Measurements from ENCODE around the gene TFAP2B. TPM values are rescaled to one million over a fixed set of nuclear protein-coding genes. Genes with fewer than 3 reads are reported as not detected.

Gene TFAP2B
- total RNA-seq, 1 experiment from 2014 or later: 0.56 TPM

DNA sequence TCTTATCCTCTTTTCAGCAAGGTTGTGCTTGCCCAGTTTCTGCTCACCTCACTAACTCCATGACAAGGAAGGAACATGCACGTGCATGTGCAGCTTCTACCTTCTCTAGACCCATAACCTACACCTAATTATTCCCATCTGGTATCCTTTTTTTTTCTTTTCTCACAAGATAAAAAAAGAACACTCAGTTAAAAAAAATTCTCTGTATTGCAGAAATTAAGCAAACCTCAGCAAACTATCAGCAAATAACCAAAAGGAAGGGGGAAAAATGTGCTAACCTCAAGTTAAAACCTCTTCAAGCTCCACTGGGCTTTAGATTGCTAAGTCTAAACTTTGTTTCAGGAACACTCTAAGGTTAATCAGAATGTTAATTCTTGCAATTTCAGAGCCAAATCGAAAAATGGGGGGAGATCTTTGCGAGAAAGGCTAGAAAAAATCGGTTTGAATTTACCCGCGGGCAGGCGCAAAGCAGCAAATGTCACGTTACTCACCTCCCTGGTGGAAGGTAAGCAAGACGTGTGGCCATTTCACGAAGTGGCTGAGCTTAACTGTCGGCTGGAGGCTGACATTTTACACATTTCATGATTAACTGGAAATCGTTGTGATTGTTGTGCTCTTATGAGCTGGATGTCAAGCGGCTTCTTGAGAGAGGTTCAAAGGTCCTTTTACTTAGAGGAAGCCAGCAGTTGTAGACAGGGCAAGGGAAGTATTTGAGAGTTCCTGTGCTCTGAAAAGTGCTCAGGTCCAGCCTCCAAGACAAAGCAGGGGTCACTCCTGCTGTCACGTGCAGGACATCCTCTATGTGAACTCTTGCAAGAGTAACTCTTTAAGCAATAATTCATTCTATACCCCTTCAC lies 19.1 kb downstream of the TFAP2B start:
- POLR2A ChIA-PET (ENCODE audit: low non-redundant PET): no interaction called here
- Histone ChIP-seq H3K27me3 (replicated peaks; ENCODE audit: insufficient read depth, low read depth, low read length, poor library complexity) (peaks cover 20% of the 10 kb centered on the region), H3K4me3 (ENCODE audit: low read depth, low read length, poor library complexity, severe bottlenecking) (no peak overlapping the region), H3K9me3 (ENCODE audit: low read depth, low read length, poor library complexity, severe bottlenecking) (no peaks in the 10 kb centered on the region), H3K4me1 (ENCODE audit: insufficient read depth, low read length, poor library complexity, severe bottlenecking) (peaks cover 7% of the 10 kb centered on the region), H3K27ac (ENCODE audit: low read depth, low read length, poor library complexity, severe bottlenecking) (no peak overlapping the region), H3K36me3 (ENCODE audit: insufficient read depth, low read length, poor library complexity, severe bottlenecking) (no peaks in the 10 kb centered on the region)
- no peak for TF ChIP-seq EZH2 (IDR thresholded peaks at IDR 0.05; ENCODE audit: borderline replicate concordance, low read depth, low read length, poor library complexity, severe bottlenecking)
- TF ChIP-seq, protein P1, sequence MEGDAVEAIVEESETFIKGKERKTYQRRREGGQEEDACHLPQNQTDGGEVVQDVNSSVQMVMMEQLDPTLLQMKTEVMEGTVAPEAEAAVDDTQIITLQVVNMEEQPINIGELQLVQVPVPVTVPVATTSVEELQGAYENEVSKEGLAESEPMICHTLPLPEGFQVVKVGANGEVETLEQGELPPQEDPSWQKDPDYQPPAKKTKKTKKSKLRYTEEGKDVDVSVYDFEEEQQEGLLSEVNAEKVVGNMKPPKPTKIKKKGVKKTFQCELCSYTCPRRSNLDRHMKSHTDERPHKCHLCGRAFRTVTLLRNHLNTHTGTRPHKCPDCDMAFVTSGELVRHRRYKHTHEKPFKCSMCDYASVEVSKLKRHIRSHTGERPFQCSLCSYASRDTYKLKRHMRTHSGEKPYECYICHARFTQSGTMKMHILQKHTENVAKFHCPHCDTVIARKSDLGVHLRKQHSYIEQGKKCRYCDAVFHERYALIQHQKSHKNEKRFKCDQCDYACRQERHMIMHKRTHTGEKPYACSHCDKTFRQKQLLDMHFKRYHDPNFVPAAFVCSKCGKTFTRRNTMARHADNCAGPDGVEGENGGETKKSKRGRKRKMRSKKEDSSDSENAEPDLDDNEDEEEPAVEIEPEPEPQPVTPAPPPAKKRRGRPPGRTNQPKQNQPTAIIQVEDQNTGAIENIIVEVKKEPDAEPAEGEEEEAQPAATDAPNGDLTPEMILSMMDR (conservative IDR thresholded peaks at IDR 0.05; ENCODE audit: low read depth, low read length): no peak
- no peak for DNase-seq (ENCODE audit: low spot score)
- no TSS peak for BruUV-seq (replicated peaks)
- CTCF ChIA-PET: no interaction called here
- intact Hi-C loops (cut with micrococcal nuclease; ENCODE audit: unreplicated experiment): no loop called here

DNA sequence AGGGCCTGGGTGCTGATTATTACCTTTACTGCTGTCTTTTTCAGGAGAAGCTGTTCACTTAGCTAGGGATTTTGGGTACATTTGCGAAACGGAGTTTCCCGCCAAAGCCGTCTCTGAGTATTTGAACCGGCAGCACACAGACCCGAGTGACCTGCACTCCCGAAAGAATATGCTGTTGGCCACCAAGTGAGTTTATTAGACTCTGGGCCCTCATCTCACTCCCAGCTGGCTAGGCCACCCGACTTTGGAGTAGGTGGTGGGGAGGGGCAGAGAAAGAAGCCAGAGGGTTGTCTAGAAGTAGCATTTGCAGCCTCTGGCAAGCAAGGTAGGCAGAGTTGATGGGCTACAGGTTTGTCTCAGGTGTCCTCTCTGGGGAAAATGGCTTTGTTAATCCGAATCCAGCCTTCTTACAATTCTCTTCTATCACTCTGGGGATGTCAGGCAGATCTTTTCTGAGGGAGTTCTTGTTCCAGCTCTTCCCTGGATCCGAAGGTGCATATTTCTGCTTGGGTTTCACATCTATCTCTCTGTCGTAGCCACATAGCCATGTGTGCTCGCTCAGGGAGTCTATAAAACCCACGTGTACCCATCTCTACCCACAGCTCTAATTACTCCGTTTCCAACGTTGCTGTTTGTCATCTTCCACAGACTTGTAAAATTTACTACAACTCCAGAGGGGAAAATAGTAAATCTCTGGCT lies 21.6 kb downstream of the TFAP2B start:
- Histone ChIP-seq H3K4me1 (ENCODE audit: insufficient read depth, low read length, poor library complexity, severe bottlenecking) (no peaks in the 10 kb centered on the region), H3K27ac (ENCODE audit: low read depth, low read length, poor library complexity, severe bottlenecking) (no peak overlapping the region), H3K9me3 (ENCODE audit: low read depth, low read length, poor library complexity, severe bottlenecking) (no peaks in the 10 kb centered on the region), H3K4me3 (ENCODE audit: low read depth, low read length, poor library complexity, severe bottlenecking) (no peak overlapping the region), H3K36me3 (ENCODE audit: insufficient read depth, low read length, poor library complexity, severe bottlenecking) (no peaks in the 10 kb centered on the region), H3K27me3 (replicated peaks; ENCODE audit: insufficient read depth, low read depth, low read length, poor library complexity) (peaks cover 45% of the 10 kb centered on the region)
- no peak for TF ChIP-seq EZH2 (IDR thresholded peaks at IDR 0.05; ENCODE audit: borderline replicate concordance, low read depth, low read length, poor library complexity, severe bottlenecking)
- intact Hi-C loops (cut with micrococcal nuclease; ENCODE audit: unreplicated experiment): no loop called here
- BruUV-seq (replicated peaks): no TSS peak
- no peak for DNase-seq (ENCODE audit: low spot score)
- CTCF ChIA-PET: no interaction called here
- POLR2A ChIA-PET (ENCODE audit: low non-redundant PET): no interaction called here

DNA sequence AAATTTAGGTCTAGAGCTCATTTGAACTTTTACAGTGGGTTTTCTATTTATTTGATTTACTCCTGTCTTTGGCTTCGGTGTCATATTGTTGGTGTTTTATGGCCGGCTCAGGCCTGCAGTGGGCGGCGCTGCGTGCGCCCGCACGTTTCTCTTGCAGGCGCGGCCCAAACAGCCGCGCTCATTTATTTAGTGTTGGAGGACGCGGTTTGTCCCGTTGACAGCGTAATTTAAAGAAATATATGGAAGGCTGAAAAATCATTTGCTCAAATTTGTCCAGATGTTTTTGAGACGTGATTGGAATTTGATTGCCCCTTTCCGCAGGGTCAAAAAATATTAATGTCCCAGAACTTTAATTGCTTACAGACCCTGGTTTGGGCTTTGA lies 22.1 kb downstream of the TFAP2B start:
- CTCF ChIA-PET: no interaction called here
- H3K36me3 ChIP-seq (ENCODE audit: insufficient read depth, low read length, poor library complexity, severe bottlenecking): no peaks in the 10 kb centered on the region
- POLR2A ChIA-PET (ENCODE audit: low non-redundant PET): no interaction called here
- TF ChIP-seq EZH2 (IDR thresholded peaks at IDR 0.05; ENCODE audit: borderline replicate concordance, low read depth, low read length, poor library complexity, severe bottlenecking): no peak
- TF ChIP-seq, protein P1 (conservative IDR thresholded peaks at IDR 0.05; ENCODE audit: low read depth, low read length): no peak
- no peak for DNase-seq (ENCODE audit: low spot score)
- intact Hi-C loops (cut with micrococcal nuclease; ENCODE audit: unreplicated experiment): no loop called here
- H3K9me3 ChIP-seq (ENCODE audit: low read depth, low read length, poor library complexity, severe bottlenecking): no peaks in the 10 kb centered on the region
- no peak overlapping the region for H3K4me3 ChIP-seq (ENCODE audit: low read depth, low read length, poor library complexity, severe bottlenecking)
- H3K27me3 ChIP-seq (replicated peaks; ENCODE audit: insufficient read depth, low read depth, low read length, poor library complexity): peaks cover 50% of the 10 kb centered on the region
- no TSS peak for BruUV-seq (replicated peaks)
- H3K27ac ChIP-seq (ENCODE audit: low read depth, low read length, poor library complexity, severe bottlenecking): no peak overlapping the region
- H3K4me1 ChIP-seq (ENCODE audit: insufficient read depth, low read length, poor library complexity, severe bottlenecking): no peaks in the 10 kb centered on the region

Measured in A673 (cell line).